ENCODE measurements around the gene LARGE1. TPM values are rescaled to one million over a fixed set of nuclear protein-coding genes. Genes with fewer than 3 reads are reported as not detected.

LARGE1 gene
- total RNA-seq, 1 experiment from 2014 or later = 5.2 TPM

- intact Hi-C loops (cut with micrococcal nuclease) = no loop called here
- Mint-ChIP-seq H3K4me3 (ENCODE audit: unreplicated experiment) (no peak overlapping the region), H3K27ac (ENCODE audit: low read depth, unreplicated experiment) (no peak overlapping the region), H3K9me3 (ENCODE audit: unreplicated experiment) (no peaks in the 10 kb centered on the region), H3K36me3 (ENCODE audit: insufficient read depth, unreplicated experiment) (no peaks in the 10 kb centered on the region), H3K27me3 (ENCODE audit: insufficient read depth, unreplicated experiment) (no peaks in the 10 kb centered on the region), H3K4me1 (ENCODE audit: insufficient read depth, unreplicated experiment) (no peaks in the 10 kb centered on the region)
- BruUV-seq (replicated peaks) = no TSS peak
- CTCF ChIA-PET = interaction anchor here (1.0 kb wide), 1 partner anchor 14 kb away, joined by 4 read pairs; no protein-coding TSS in a partner anchor
- POLR2A ChIA-PET = no interaction called here
- TF ChIP-seq CTCF (IDR thresholded peaks at IDR 0.05; ENCODE audit: unreplicated experiment) = no peak
- no peak for DNase-seq (ENCODE audit: unreplicated experiment)
Observed at GRCh38 chr22:33260498-33260897, 659.8 kb downstream of the LARGE1 start.

- Mint-ChIP-seq H3K27ac (ENCODE audit: low read depth, unreplicated experiment) (no peak overlapping the region), H3K4me1 (ENCODE audit: insufficient read depth, unreplicated experiment) (no peaks in the 10 kb centered on the region), H3K9me3 (ENCODE audit: unreplicated experiment) (no peaks in the 10 kb centered on the region), H3K4me3 (ENCODE audit: unreplicated experiment) (no peak overlapping the region), H3K27me3 (ENCODE audit: insufficient read depth, unreplicated experiment) (no peaks in the 10 kb centered on the region), H3K36me3 (ENCODE audit: insufficient read depth, unreplicated experiment) (no peaks in the 10 kb centered on the region)
- POLR2A ChIA-PET = interaction anchor here (1.0 kb wide), 1 partner anchor 15 kb away, joined by 3 read pairs; no protein-coding TSS in a partner anchor
- no TSS peak for BruUV-seq (replicated peaks)
- CTCF ChIA-PET = interaction anchor here (0.7 to 1.7 kb wide), 4 partner anchors 12 to 46 kb away, joined by 4 to 5 read pairs (median 4); no protein-coding TSS in a partner anchor
- intact Hi-C loops (cut with micrococcal nuclease) = no loop called here
- DNase-seq (ENCODE audit: unreplicated experiment) = no peak
- no peak for TF ChIP-seq CTCF (IDR thresholded peaks at IDR 0.05; ENCODE audit: unreplicated experiment)
Observed at GRCh38 chr22:33255791-33256190, 664.5 kb downstream of the LARGE1 start.

GRCh38 chr22:33248948-33249347 is 671.3 kb downstream of the LARGE1 start:
- TF ChIP-seq CTCF (IDR thresholded peaks at IDR 0.05; ENCODE audit: unreplicated experiment) = no peak
- POLR2A ChIA-PET = no interaction called here
- BruUV-seq (replicated peaks) = no TSS peak

GRCh38 chr22:33247758-33248157 is 672.5 kb downstream of the LARGE1 start:
- H3K9me3 Mint-ChIP-seq (ENCODE audit: unreplicated experiment) = no peaks in the 10 kb centered on the region
- H3K27ac Mint-ChIP-seq (ENCODE audit: low read depth, unreplicated experiment) = peak overlapping the region; percentile 88
- H3K4me3 Mint-ChIP-seq (ENCODE audit: unreplicated experiment) = no peak overlapping the region
- no TSS peak for BruUV-seq (replicated peaks)
- intact Hi-C loops (cut with micrococcal nuclease) = no loop called here
- POLR2A ChIA-PET = interaction anchor here (0.7 kb wide), 1 partner anchor 134 kb away, joined by 3 read pairs; no protein-coding TSS in a partner anchor
- no peak for TF ChIP-seq CTCF (IDR thresholded peaks at IDR 0.05; ENCODE audit: unreplicated experiment)
- peaks cover 24% of the 10 kb centered on the region for H3K4me1 Mint-ChIP-seq (ENCODE audit: insufficient read depth, unreplicated experiment)
- DNase-seq (ENCODE audit: unreplicated experiment) = no peak
- CTCF ChIA-PET = interaction anchor here (1.2 to 1.6 kb wide), 2 partner anchors 27 to 38 kb away, joined by 4 read pairs; no protein-coding TSS in a partner anchor
- H3K36me3 Mint-ChIP-seq (ENCODE audit: insufficient read depth, unreplicated experiment) = no peaks in the 10 kb centered on the region
- H3K27me3 Mint-ChIP-seq (ENCODE audit: insufficient read depth, unreplicated experiment) = no peaks in the 10 kb centered on the region

More at GRCh38 chr22:33248948-33249347, 671.3 kb downstream of the LARGE1 start:
- Mint-ChIP-seq H3K36me3 (ENCODE audit: insufficient read depth, unreplicated experiment) (no peaks in the 10 kb centered on the region), H3K4me1 (ENCODE audit: insufficient read depth, unreplicated experiment) (peaks cover 17% of the 10 kb centered on the region), H3K27me3 (ENCODE audit: insufficient read depth, unreplicated experiment) (no peaks in the 10 kb centered on the region), H3K9me3 (ENCODE audit: unreplicated experiment) (no peaks in the 10 kb centered on the region), H3K4me3 (ENCODE audit: unreplicated experiment) (no peak overlapping the region), H3K27ac (ENCODE audit: low read depth, unreplicated experiment) (peak overlapping the region; percentile 88)
- CTCF ChIA-PET = interaction anchor here (0.7 to 1.2 kb wide), 2 partner anchors 8 to 26 kb away, joined by 3 to 4 read pairs; no protein-coding TSS in a partner anchor
- no peak for DNase-seq (ENCODE audit: unreplicated experiment)
- intact Hi-C loops (cut with micrococcal nuclease) = no loop called here

All from MCF 10A (cell line).